Nephron (organoid): Measurements from ENCODE around the gene PCSK5.
A peak's percentile ranks its signal among the peaks of the same experiment; 100 is the strongest.

Experiments used
- H3K27ac Mint-ChIP-seq, 3 experiments: 2 replicates each; pipeline ENCODE4 v1.8.0; 2020; ENCODE audit warnings: mixed read lengths in 3 of 3, mild to moderate bottlenecking in 2 of 3, moderate library complexity in 1 of 3
- H3K27me3 Mint-ChIP-seq: 2 replicates; pipeline ENCODE4 v1.8.0; 2021; ENCODE audit warnings: low read depth, mild to moderate bottlenecking, moderate library complexity, mixed read lengths
- H3K36me3 Mint-ChIP-seq: 2 replicates; pipeline ENCODE4 v1.8.0; 2020; ENCODE audit warnings: low read depth, mixed read lengths
- H3K4me1 Mint-ChIP-seq: 2 replicates; pipeline ENCODE4 v1.8.0; 2020; ENCODE audit warnings: mixed read lengths
- H3K4me3 Mint-ChIP-seq, 3 experiments: 2 replicates each; pipeline ENCODE4 v1.8.0; 2020; ENCODE audit warnings: mild to moderate bottlenecking in 3 of 3, mixed read lengths in 3 of 3, moderate library complexity in 2 of 3
- H3K9me3 Mint-ChIP-seq: 2 replicates; pipeline ENCODE4 v1.8.0; 2020; ENCODE audit warnings: mixed read lengths
- TF ChIP-seq, protein P1 (sequence below), 3 experiments: fragments of 200-600 bp; sonication (generic); IDR thresholded peaks; one replicate each; pipeline ENCODE4 v1.5.0; 2021; ENCODE audit warnings: antibody characterized with exemption in 3 of 3; ENCODE audit not compliant: unreplicated experiment in 3 of 3

The PCSK5 gene

DNA sequence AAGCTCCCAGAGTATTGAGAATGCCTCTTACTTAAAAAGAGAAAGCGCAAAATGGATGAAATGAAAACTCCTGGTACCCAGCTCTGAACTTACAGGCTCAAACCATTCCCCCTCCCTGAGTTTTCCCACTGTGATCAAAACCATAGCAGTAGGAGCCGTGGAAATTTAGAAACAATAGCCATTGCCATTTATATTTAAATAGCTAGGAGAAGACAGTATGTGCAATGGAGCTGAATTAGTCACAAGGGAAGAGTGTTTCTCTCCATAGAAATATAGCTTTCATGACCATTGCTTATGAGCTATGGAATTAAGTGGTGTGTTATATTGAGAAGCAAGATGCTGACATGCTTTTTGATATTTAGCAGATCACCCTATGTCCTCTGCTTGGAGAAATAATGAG, 84.6 kb downstream of the PCSK5 start:
- Mint-ChIP-seq H3K4me1 (peaks cover 12% of the 10 kb centered on the region), H3K27me3 (no peaks in the 10 kb centered on the region), H3K9me3 (peaks cover 16% of the 10 kb centered on the region), H3K27ac (no peak overlapping the region), H3K4me3 (no peak overlapping the region), H3K36me3 (peaks cover 17% of the 10 kb centered on the region)
- TF ChIP-seq, protein P1, sequence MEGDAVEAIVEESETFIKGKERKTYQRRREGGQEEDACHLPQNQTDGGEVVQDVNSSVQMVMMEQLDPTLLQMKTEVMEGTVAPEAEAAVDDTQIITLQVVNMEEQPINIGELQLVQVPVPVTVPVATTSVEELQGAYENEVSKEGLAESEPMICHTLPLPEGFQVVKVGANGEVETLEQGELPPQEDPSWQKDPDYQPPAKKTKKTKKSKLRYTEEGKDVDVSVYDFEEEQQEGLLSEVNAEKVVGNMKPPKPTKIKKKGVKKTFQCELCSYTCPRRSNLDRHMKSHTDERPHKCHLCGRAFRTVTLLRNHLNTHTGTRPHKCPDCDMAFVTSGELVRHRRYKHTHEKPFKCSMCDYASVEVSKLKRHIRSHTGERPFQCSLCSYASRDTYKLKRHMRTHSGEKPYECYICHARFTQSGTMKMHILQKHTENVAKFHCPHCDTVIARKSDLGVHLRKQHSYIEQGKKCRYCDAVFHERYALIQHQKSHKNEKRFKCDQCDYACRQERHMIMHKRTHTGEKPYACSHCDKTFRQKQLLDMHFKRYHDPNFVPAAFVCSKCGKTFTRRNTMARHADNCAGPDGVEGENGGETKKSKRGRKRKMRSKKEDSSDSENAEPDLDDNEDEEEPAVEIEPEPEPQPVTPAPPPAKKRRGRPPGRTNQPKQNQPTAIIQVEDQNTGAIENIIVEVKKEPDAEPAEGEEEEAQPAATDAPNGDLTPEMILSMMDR (IDR thresholded peaks at IDR 0.05; ENCODE audit: unreplicated experiment in 3 of 3) = no peak

GRCh38 chr9:75976549-75976948, 86.1 kb downstream of the PCSK5 start:
- Mint-ChIP-seq H3K4me3 (no peak overlapping the region), H3K27ac (no peak overlapping the region), H3K36me3 (peaks cover 11% of the 10 kb centered on the region), H3K27me3 (no peaks in the 10 kb centered on the region), H3K4me1 (peaks cover 12% of the 10 kb centered on the region), H3K9me3 (peaks cover 9% of the 10 kb centered on the region)
- TF ChIP-seq, protein P1 (IDR thresholded peaks at IDR 0.05; ENCODE audit: unreplicated experiment in 3 of 3) = no peak

DNA sequence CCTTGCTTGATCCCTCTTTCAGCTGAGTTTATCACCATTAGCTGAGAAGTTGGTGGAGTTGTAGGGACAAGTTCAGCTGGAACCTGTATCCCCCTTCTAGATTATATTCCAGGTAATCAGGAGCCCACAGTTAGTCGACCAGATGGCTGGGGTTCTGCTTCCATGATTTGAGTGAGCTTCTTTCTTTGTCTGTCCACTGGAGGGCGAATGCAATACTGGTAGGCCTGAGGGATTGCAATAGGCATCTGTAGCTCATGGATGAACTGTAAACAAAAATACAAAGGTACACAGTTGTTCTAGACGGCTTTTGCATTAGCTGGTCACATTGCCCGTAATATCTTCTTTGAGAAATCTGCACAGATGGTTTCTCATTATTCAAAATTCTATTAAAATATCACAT, 88.9 kb downstream of the PCSK5 start:
- TF ChIP-seq, protein P1 (IDR thresholded peaks at IDR 0.05; ENCODE audit: unreplicated experiment in 3 of 3) = peak in 2 of 3 experiments; percentile 19 to 21
- Mint-ChIP-seq H3K36me3 (no peaks in the 10 kb centered on the region), H3K9me3 (no peaks in the 10 kb centered on the region), H3K27ac (no peak overlapping the region), H3K4me1 (peaks cover 12% of the 10 kb centered on the region), H3K27me3 (no peaks in the 10 kb centered on the region), H3K4me3 (no peak overlapping the region)

DNA sequence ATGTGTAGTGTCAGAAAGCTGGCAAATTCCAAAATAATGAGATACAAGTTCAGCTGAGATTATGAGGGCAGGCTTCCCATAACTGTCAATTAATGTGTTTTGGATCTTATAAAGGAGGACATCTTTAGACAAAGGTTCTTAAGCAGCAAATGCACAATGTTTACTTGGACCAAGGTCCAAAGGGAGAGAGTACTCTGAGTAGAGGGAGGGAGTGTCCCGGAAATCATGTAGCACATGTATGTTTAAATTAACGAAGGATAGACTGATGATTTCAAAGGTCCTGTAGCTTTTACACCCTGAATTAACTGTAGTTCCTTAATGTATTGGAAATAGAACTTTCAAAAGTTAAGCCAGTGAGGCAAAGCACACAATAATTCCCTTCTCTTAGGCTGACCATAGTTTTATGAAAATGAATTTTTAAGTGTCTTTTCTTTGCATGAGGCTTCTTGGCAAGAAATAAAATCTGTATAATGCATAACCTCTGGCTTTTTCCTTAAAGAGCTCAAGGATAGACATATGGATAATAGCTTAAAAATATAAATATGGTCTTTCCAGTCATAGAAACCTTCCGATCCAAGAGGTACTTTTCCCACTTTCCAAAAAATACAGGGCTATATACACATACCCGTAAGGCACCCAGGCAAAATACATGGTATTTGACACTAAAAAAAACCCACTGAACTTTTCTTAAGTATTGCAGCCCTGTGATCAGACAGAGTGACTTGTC, 93.0 kb downstream of the PCSK5 start:
- peaks cover 18% of the 10 kb centered on the region for H3K36me3 Mint-ChIP-seq
- peaks cover 8% of the 10 kb centered on the region for H3K27me3 Mint-ChIP-seq
- H3K9me3 Mint-ChIP-seq = no peaks in the 10 kb centered on the region
- H3K4me1 Mint-ChIP-seq = no peaks in the 10 kb centered on the region
- TF ChIP-seq, protein P1 (IDR thresholded peaks at IDR 0.05; ENCODE audit: unreplicated experiment in 3 of 3) = no peak
- no peak overlapping the region for H3K27ac Mint-ChIP-seq
- no peak overlapping the region for H3K4me3 Mint-ChIP-seq

DNA sequence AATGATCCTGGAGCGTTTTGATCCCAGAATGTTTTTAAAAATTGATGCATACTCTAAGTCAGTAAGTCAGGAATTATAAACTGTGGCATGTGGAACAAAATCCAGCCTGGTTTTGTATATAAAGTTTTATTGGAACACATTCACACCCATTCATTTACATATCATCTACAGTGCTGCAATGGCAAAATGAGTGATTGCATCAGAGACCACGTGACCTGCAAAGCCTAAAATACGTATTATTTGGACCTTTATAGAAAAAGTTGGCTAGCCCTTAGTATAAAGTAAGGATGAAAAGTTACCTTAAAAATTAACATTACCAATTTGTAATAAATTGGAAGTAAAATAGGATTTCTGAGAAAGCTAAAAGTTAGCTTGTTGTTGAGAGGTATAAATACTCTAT, 95.0 kb downstream of the PCSK5 start:
- no peak overlapping the region for H3K4me3 Mint-ChIP-seq
- H3K9me3 Mint-ChIP-seq = no peaks in the 10 kb centered on the region
- peaks cover 5% of the 10 kb centered on the region for H3K4me1 Mint-ChIP-seq
- peaks cover 8% of the 10 kb centered on the region for H3K27me3 Mint-ChIP-seq
- H3K36me3 Mint-ChIP-seq = peaks cover 18% of the 10 kb centered on the region
- TF ChIP-seq, protein P1 (IDR thresholded peaks at IDR 0.05; ENCODE audit: unreplicated experiment in 3 of 3) = no peak
- H3K27ac Mint-ChIP-seq = no peak overlapping the region

DNA sequence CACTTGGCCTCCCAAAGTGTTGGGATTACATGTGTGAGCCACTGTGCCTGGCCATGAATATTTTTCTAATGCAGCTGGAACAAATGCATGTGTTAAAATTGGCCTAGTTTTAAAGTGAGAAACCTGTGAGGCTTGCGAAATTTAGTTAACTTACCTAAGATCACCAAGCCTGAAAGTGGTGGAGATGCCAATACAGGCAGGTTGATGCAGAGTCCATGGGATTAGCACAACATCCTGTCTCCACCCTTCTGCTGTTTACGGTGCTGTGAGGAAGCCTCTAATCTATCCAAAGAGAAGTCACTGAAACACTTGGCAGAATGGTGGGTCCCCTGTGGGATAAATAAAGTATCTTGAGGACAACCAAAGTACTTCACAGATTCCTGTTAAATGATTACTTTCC, 98.2 kb downstream of the PCSK5 start:
- TF ChIP-seq, protein P1 (IDR thresholded peaks at IDR 0.05; ENCODE audit: unreplicated experiment in 3 of 3) = no peak
- Mint-ChIP-seq H3K4me3 (no peak overlapping the region), H3K27me3 (peaks cover 8% of the 10 kb centered on the region), H3K36me3 (peaks cover 18% of the 10 kb centered on the region), H3K9me3 (no peaks in the 10 kb centered on the region), H3K4me1 (peaks cover 5% of the 10 kb centered on the region), H3K27ac (no peak overlapping the region)
